ENCODE results near the gene PADI1.

PADI1 gene

DNA sequence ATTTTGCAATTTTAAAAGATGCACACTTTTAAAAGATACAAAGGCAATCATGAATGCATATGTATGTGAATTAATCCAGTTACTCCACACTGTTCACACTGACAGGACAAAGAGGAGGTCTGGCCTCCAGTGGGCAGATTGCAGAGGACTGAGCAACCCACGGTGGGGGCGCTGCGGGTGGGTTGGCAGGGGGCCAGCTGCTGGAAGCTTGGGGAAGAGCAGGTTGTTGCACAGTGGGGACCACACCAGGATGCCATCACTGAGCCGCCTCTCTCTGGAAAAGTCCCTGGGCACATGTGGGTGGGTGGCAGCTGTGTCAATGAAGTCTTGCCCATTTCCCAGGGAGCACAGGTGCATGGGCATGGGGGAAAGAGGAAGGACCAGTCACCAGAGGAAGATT lies 90.4 kb downstream of the PADI1 start:
- Histone ChIP-seq H3F3A (ENCODE audit: insufficient read depth) (no peaks in the 10 kb centered on the region), H3K79me2 (ENCODE audit: insufficient read depth, low read length) (no peaks in the 10 kb centered on the region), H3K9ac (ENCODE audit: low read length) (no peak overlapping the region), H4K20me1 (ENCODE audit: low read depth, low read length) (no peaks in the 10 kb centered on the region), H2AFZ (ENCODE audit: low read depth, low read length, severe bottlenecking) (no peak overlapping the region), H3K4me3 (ENCODE audit: insufficient read depth, low read length, poor library complexity, severe bottlenecking) (no peak overlapping the region), H3K9me3 (ENCODE audit: insufficient read depth, low read length) (no peaks in the 10 kb centered on the region), H3K9me2 (replicated peaks; ENCODE audit: insufficient read depth, low read length) (no peaks in the 10 kb centered on the region), H3K36me3 (ENCODE audit: low read length) (no peaks in the 10 kb centered on the region), H3K27me3 (ENCODE audit: low read length) (no peaks in the 10 kb centered on the region), H3K4me2 (ENCODE audit: low read depth, low read length, poor library complexity, severe bottlenecking) (no peak overlapping the region), H3K27ac (ENCODE audit: low read depth, low read length) (no peak overlapping the region)
- TF ChIP-seq EZH2phosphoT487 (conservative IDR thresholded peaks at IDR 0.05; ENCODE audit: low read length): no peak
- TF ChIP-seq CTCF (IDR thresholded peaks at IDR 0.05; ENCODE audit: insufficient read depth, low read length, poor library complexity, severe bottlenecking): no peak

Measured in SU-DHL-6 (cell line).